ENCODE results near the gene TBCD.

The TBCD gene

DNA sequence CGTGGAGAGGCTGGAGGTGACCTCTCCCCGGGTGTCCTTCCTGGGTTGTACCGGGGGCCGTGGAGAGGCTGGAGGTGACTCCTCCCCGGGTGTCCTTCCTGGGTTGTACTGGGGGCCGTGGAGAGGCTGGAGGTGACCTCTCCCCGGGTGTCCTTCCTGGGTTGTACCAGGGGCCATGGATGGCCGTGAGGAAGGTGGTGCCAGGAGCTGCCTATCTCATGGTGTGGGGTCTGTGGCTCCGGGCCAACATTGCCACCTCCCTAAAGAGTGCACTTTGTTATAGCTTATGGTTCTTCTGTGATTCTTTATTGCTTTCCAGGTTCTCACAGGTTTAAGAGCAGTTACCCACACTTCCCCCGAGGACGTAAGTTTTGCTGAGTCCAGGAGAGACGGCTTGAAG is 174.2 kb downstream of the TBCD start:
- no peak for DNase-seq (ENCODE audit: low read depth)

- no peak for DNase-seq (ENCODE audit: low read depth)
Measured at GRCh38 chr17:82926716-82927115, 174.9 kb downstream of the TBCD start.

DNA sequence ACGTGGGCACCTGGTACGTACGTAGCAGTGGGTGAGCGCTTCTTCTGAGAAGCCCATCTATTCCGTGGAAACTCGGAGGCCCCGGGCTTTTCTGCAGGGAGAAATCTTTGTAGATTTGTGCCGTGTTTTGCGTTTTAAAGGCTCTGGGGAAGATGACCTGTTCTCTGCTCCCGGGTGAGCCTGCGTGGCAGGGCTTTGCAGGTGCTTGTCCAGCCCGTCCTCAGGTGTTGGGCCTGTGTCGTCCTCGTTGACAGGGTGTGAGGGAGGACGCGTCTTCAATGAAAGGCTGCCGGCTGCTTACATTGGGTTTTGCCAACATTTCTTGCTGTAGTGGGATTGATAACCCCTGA is 175.4 kb downstream of the TBCD start:
- no peak for DNase-seq (ENCODE audit: low read depth)

- DNase-seq (ENCODE audit: low read depth), result no peak
Measured at GRCh38 chr17:82927661-82928601, 176.1 kb downstream of the TBCD start.

DNA sequence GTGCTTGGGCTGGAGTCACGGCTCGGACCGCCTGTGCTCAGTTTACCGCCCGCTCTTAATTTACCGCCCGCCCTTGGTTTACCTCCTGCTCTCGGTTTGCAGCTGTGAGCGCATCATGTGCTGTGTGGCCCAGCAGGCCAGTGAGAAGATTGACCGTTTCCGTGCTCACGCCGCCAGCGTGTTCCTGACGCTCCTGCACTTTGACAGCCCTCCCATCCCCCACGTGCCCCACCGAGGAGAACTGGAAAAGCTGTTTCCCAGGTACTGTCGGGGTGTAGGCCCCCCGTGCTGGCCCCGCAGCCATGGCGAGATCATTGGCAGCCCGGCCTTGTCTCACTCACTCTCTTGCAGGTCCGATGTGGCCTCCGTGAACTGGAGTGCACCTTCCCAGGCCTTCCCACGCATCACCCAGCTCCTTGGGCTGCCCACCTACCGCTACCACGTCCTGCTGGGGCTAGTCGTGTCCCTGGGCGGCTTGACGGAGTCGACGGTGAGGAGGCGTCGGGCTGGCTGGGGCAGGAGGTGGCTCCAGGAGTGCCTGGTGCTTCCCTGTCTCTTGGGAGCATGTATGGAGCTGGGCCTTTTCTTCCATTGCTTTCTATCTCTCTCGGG is 177.3 kb downstream of the TBCD start:
- no peak for DNase-seq (ENCODE audit: low read depth)

GRCh38 chr17:82929676-82930042 is 177.8 kb downstream of the TBCD start:
- DNase-seq (ENCODE audit: low read depth), result no peak

GRCh38 chr17:82930043-82930923 is 178.4 kb downstream of the TBCD start:
- DNase-seq (ENCODE audit: low read depth), result no peak

GRCh38 chr17:82930924-82931698 is 179.2 kb downstream of the TBCD start:
- no peak for DNase-seq (ENCODE audit: low read depth)

DNA sequence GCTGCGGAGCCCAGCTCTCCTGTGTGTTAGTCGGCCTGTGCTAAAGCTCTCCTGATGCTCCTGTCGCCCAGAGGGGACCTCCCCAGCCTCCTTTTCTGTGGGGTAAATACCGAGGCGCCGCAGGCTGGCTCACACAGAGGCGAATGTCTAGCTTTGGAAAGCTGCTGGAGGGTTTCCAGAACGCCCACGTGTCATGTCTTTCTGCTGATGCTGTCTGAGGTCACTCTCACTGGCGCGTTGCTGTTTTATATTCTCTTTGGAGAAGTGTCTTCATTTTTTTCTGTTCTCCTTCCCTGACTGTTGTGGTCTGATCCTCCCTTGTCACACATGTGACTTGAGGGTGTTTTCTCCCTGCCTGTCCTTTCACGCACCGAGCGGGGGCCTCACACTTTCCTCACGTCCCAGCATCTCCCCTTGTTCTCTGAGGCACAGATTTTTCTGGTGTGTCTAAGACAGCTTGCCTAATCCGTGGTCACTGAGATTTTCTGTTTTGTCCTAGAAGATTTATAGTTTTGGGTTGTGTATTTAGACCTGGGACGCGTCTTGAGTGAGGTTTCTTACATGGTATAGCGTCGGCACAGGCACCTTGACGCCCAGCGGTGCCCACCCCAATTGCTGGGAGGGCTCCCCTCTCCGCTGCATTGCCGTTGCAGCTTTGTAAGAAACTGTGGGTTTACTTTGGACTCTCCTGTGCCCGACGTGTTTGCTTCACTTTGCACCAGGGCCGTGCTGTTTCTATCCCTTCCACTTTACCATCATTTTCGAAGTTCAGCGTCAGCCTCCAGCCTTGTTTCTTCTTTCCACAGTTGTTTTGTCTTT is 180.0 kb downstream of the TBCD start:
- no peak for DNase-seq (ENCODE audit: low read depth)

GRCh38 chr17:82932518-82933310 is 180.8 kb downstream of the TBCD start:
- no peak for DNase-seq (ENCODE audit: low read depth)

DNA sequence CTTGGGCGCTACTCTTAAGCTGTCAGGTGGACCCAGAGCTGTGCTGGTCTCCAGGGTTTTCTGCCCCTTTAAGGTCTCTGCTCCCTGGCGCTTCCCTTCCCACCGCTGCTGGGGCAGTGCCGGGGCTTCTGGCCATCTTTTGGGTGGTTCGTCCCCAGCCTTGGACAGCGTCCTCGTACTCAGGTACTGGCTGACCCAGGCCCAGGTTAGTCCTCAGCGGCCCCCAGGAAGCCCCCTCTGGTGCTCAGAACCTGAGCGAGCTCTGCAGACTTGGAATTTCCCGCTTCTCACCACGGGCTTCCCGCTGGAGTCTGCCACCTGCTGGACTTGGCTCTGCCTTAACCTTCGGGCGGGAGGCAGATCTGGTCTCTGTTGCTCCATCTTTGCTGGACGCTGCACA is 182.0 kb downstream of the TBCD start:
- DNase-seq (ENCODE audit: low read depth), result no peak

GRCh38 chr17:82935966-82936767 is 184.3 kb downstream of the TBCD start:
- no peak for DNase-seq (ENCODE audit: low read depth)

- no peak for DNase-seq (ENCODE audit: low read depth)
Measured at GRCh38 chr17:82936768-82937171, 184.9 kb downstream of the TBCD start.

DNA sequence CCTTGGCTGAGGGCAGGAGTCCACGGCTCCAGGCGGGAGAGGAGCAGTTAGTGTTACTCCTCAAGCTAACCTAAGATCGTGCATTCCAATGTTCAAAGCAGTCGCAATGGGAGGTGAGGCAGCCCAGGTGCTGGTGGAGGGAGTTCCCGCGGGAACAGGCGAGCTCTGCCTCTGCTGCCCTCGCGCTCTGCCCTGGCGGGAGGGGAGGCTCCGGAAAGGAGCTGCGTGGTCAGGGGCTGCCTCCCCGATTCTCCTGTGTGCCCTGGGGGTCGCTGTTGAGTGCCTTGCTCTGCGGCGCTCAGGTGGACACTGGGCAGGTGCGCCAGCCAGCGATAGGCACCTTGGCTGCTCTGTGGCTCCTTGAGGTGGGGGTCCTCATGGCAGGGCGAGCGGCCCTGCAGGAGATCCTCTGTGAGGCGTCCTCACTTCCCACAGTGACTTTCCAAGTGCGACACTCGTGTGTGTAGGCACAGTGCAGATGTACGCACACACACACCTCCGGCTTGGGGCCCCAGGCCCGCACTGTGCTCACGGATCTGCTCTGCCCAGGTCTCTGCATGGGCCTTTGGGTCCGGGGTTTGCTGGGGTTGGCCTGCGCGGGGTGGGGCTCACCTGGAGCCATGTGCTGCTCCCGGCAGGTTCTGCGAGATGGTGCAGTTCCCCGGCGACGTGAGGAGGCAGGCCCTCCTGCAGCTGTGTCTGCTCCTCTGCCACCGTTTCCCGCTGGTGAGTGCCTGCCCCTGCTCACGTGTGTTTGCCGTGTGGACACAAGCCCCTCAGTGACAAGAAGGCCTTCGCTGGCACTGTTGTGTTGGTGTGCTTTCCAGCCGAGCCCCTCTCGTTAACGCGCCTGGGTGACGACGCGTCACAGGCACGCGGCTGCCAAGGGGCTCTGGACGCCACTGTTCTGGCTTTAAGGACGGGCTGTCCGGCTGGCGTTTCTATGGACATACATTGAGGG is 185.8 kb downstream of the TBCD start:
- no peak for DNase-seq (ENCODE audit: low read depth)

GRCh38 chr17:82938486-82938872 is 186.6 kb downstream of the TBCD start:
- DNase-seq (ENCODE audit: low read depth), result no peak

DNA sequence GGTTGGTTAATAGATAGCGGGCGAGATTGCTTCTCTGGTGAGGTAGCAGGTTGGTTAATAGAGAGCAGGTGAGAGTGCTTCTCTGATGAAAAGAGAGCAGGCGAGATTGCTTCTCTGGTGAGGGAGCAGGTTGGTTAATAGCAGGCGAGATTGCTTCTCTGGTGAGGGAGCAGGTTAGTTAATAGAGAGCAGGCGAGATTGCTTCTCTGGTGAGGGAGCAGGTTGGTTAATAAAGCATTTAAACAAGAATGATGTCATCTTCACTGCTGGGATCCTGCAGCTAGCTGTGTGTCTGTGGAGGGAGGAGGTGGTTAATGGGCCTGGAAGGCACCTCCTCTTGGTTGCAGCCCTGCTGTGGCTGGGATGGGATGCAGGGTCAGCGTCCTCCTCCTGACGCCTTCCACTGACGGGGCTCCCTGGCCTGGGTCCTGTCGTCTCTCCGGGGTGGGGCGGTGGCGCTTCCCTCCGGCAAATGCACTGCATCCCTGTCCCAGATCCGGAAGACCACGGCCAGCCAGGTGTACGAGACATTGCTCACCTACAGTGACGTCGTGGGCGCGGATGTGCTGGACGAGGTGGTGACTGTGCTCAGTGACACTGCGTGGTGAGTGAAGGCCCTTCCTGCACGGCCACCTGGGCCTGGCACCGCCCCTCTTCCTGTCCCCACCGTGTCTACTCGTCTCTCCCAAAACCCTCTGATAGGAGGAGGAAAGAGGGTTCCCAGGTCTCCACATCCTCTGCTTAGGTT is 187.2 kb downstream of the TBCD start:
- no peak for DNase-seq (ENCODE audit: low read depth)

DNA sequence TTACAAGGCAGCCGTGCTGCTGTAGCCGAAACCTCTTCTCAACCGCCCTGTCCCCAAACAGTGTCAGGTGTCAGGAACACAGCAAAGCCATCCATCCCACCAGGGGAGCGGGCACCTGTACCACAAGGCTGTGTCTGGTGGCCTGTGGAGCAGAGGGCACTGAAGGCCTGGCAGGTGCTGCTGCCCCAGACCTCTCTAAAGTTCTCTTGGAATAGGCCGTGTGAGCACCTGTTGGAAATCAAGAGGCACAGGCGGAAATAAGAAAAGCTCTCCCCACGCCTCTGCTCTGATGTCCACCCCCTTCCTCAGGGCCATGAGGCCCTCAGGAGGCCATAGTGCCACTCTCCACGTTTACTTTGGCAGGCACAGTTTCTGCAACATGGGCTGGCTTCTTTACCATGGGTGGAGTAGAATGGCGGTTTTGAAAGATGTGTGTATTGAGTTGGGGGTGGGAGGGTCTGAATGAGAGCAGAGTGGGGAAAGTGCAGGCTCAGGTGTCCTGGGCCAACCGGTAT is 187.8 kb downstream of the TBCD start:
- DNase-seq (ENCODE audit: low read depth), result no peak
